GM06990 (cell line): ENCODE measurements around the gene OR6Q1.
"Not testable (repeated sequence)": the region's sequence is repeated elsewhere in the genome, so short reads cannot be mapped to it uniquely, and the experiment has no call there.

Experiments used
- DNase-seq: peaks from one replicate; pipeline ENCODE4 v3.0.0-alpha.2; 2011; ENCODE audit not compliant: insufficient read length; ENCODE audit errors: extremely low read depth
- H3K27me3 ChIP-seq: replicated peaks from 2 replicates; pipeline ENCODE4 v1.6.0; 2011; ENCODE audit warnings: low read length; ENCODE audit not compliant: control insufficient read depth, insufficient read depth
- H3K36me3 ChIP-seq: 2 replicates; pipeline ENCODE4 v1.5.1; 2011; ENCODE audit warnings: low read length; ENCODE audit not compliant: control insufficient read depth, insufficient read depth
- H3K4me3 ChIP-seq: replicated peaks from 2 replicates; pipeline ENCODE4 v1.5.1; 2011; ENCODE audit warnings: low read depth, mild to moderate bottlenecking, control low read depth, low read length
- CTCF ChIP-seq: IDR thresholded peaks from 2 replicates; pipeline ENCODE4 v1.5.1; 2011; ENCODE audit warnings: low read length, control low read depth, mild to moderate bottlenecking, inconsistent platforms; ENCODE audit not compliant: insufficient read depth, poor library complexity, severe bottlenecking

OR6Q1 gene

GRCh38 chr11:58030653-58031052 is at the start of gene OR6Q1:
Gene OR6Q1 (plus strand): TSS chr11:58030953. CDS start chr11:58030953, 0 bp downstream.
- DNase-seq, result no peak
- Histone ChIP-seq H3K4me3 (no peak within 1 kb of the TSS), H3K36me3 (no peaks in the 10 kb centered on the region), H3K27me3 (no peaks in the 10 kb centered on the region)
- no peak for TF ChIP-seq CTCF

- no peak for TF ChIP-seq CTCF
- DNase-seq, result no peak
- no peaks in the 10 kb centered on the region for H3K27me3 ChIP-seq
Observed at GRCh38 chr11:57981536-57981935, 49.2 kb upstream of the OR6Q1 start.

GRCh38 chr11:57982776-57983175 is 48.0 kb upstream of the OR6Q1 start:
- no peak for DNase-seq
- TF ChIP-seq CTCF, result no peak
- H3K27me3 ChIP-seq, result no peaks in the 10 kb centered on the region
- no peaks in the 10 kb centered on the region for H3K36me3 ChIP-seq
- no peak overlapping the region for H3K4me3 ChIP-seq

More at GRCh38 chr11:57981536-57981935, 49.2 kb upstream of the OR6Q1 start:
- no peak overlapping the region for H3K4me3 ChIP-seq
- H3K36me3 ChIP-seq, result no peaks in the 10 kb centered on the region

- H3K27me3 ChIP-seq, result no peaks in the 10 kb centered on the region
- DNase-seq, result no peak
- no peaks in the 10 kb centered on the region for H3K36me3 ChIP-seq
- TF ChIP-seq CTCF, result no peak
- H3K4me3 ChIP-seq, result no peak overlapping the region
Observed at GRCh38 chr11:57983191-57983590, 47.6 kb upstream of the OR6Q1 start.

- not testable (repeated sequence) for DNase-seq, H3K4me3 ChIP-seq, H3K36me3 ChIP-seq, H3K27me3 ChIP-seq
Observed at GRCh38 chr11:57999523-57999922, 31.2 kb upstream of the OR6Q1 start.

- not testable (repeated sequence) for H3K27me3 ChIP-seq, H3K36me3 ChIP-seq, H3K4me3 ChIP-seq, DNase-seq
Observed at GRCh38 chr11:58000021-58000420, 30.7 kb upstream of the OR6Q1 start.

- Histone ChIP-seq H3K36me3 (no peaks in the 10 kb centered on the region), H3K27me3 (no peaks in the 10 kb centered on the region), H3K4me3 (no peak overlapping the region)
- DNase-seq, result no peak
- no peak for TF ChIP-seq CTCF
Observed at GRCh38 chr11:58000699-58001098, 30.1 kb upstream of the OR6Q1 start.
